Measurements from ENCODE around the gene RGS1.

RGS1 gene

GRCh38 chr1:192554904-192555303 is 20.7 kb upstream of the RGS1 start:
- DNase-seq: no peak

- no peak for DNase-seq
Measured at GRCh38 chr1:192555399-192555798, 20.2 kb upstream of the RGS1 start.

- no peak for DNase-seq
Measured at GRCh38 chr1:192557841-192558595, 17.6 kb upstream of the RGS1 start.

GRCh38 chr1:192559115-192560006 is 16.2 kb upstream of the RGS1 start:
- no peak for DNase-seq

GRCh38 chr1:192561301-192561700 is 14.3 kb upstream of the RGS1 start:
- DNase-seq: no peak

- DNase-seq: no peak
Measured at GRCh38 chr1:192563129-192563528, 12.4 kb upstream of the RGS1 start.

- no peak for DNase-seq
Measured at GRCh38 chr1:192564099-192564498, 11.5 kb upstream of the RGS1 start.

GRCh38 chr1:192565946-192566345 is 9.6 kb upstream of the RGS1 start:
- DNase-seq: no peak

- no peak for DNase-seq
Measured at GRCh38 chr1:192566657-192567056, 8.9 kb upstream of the RGS1 start.

- no peak for DNase-seq
Measured at GRCh38 chr1:192568063-192568462, 7.5 kb upstream of the RGS1 start.

GRCh38 chr1:192571668-192572067 is 3.9 kb upstream of the RGS1 start:
- DNase-seq: no peak

GRCh38 chr1:192573499-192573898 is 2.1 kb upstream of the RGS1 start:
- DNase-seq: no peak

- no peak for DNase-seq
Measured at GRCh38 chr1:192574073-192574472, 1.5 kb upstream of the RGS1 start.

- DNase-seq: no peak
Measured at GRCh38 chr1:192576190-192577144, 894 bp downstream of the RGS1 start.

GRCh38 chr1:192577145-192578140 is 1.9 kb downstream of the RGS1 start:
- DNase-seq: no peak

- no peak for DNase-seq
Measured at GRCh38 chr1:192578144-192578909, 2.8 kb downstream of the RGS1 start.

GRCh38 chr1:192579010-192579738 is 3.6 kb downstream of the RGS1 start:
- DNase-seq: no peak

- no peak for DNase-seq
Measured at GRCh38 chr1:192580351-192580962, 4.9 kb downstream of the RGS1 start.

GRCh38 chr1:192581131-192581927 is 5.8 kb downstream of the RGS1 start:
- DNase-seq: no peak

Data from NCI-H510A (cell line).